GM19455 (cell line): Measurements from ENCODE around the gene CPNE8.

ENCODE experiments used
- ATAC-seq: cut with Tn5 transposase; IDR thresholded peaks from one replicate; pipeline ENCODE4 v1.9.1; 2021; ENCODE audit not compliant: unreplicated experiment

CPNE8 gene

DNA sequence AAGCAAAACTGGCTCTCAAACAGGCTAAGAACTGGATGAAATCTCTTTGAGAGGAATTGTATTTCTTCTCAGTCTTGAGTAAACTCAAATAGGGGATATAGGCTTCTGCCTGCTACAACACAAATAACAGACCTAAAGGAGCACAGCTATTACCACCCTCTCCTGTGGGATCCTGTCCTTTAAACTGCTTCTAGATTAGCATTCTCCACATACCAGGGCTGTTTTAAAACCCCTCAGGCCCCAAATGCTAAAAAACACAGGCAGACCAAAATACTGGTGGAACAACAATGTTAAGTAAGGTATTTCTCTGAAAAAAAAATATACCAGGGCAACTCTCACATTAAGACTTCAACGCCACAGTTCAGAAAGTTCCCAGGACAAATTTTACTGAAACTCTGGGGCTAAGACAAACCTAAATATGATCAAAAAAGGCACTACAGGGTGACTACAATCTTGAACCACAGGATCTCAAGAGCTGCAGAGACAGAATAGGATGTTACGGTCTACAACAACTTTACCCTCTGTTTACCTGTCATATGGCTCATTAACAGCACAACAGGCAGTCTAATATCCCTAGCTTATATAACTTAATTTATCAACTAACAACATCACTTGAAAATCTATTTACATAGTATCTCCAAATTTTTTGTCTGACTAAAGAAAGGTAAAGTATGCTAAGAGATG, 7.2 kb downstream of the CPNE8 start:
- ATAC-seq: no peak

DNA sequence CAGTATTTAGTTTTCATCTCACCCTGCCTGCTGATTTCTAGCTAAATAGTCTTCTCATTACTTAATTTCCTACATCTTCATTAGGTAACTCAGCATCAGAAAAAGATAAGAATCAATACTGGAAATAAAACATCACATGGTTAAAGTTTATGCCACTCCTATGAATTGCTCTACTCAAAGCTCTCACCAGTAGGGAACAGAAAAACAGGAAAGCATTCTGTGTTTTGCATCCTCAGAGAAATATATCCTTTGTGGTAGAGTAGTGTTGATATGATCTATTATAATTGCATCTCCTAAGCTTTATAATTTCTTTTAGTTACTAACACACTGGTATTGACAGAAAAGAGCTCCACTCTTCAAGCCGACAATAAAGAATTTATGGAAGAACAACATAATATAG, 9.9 kb downstream of the CPNE8 start:
- no peak for ATAC-seq

DNA sequence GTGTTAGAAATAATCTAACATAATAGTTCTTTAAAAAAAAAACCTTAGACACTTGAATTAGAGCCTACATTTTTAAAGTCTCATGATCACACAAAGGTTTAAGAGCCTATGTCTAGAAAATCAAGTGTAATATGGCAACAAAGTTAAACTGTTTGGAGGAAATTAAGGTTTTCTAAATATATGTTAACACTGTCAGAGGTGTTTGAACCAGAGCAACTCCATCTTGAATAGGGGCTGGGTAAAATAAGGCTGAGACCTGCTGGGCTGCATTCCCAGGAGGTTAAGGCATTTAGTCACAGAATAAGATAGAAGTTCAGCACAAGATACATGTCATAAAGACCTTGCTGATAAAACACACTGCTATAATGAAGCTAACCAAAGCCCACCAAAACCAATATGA, 12.4 kb downstream of the CPNE8 start:
- no peak for ATAC-seq

DNA sequence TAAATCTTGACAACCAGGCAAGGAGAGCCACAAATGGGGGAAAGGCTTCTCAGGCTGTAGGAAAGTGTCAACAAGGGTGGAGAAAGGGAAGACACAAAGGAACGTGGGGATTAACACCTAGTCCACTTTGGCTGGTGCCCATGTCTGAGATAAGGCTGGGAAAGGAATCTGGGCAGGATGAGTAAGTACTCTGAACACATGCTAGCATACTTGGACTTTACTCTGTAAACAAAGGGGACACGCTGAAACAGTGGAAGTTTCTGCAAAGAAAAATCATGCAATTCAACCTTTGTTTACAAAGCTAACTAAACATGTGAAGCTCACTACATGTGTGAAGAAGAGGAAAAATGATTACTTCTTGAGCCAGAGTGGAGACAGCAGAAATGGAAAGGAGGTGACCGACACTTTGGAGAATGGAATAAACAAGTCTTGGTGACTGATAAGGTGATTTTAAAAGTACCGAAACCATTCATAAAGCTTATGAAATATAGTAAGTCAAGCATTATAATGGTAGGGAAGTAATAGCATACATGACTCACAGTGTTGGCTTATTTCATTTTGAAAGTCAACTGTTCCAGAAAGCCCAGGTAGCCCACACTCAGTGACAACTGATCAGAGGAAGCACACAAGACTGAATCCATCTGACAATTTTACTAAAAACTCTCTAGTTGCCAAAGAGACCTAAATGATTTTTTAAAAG, 13.2 kb downstream of the CPNE8 start:
- no peak for ATAC-seq

DNA sequence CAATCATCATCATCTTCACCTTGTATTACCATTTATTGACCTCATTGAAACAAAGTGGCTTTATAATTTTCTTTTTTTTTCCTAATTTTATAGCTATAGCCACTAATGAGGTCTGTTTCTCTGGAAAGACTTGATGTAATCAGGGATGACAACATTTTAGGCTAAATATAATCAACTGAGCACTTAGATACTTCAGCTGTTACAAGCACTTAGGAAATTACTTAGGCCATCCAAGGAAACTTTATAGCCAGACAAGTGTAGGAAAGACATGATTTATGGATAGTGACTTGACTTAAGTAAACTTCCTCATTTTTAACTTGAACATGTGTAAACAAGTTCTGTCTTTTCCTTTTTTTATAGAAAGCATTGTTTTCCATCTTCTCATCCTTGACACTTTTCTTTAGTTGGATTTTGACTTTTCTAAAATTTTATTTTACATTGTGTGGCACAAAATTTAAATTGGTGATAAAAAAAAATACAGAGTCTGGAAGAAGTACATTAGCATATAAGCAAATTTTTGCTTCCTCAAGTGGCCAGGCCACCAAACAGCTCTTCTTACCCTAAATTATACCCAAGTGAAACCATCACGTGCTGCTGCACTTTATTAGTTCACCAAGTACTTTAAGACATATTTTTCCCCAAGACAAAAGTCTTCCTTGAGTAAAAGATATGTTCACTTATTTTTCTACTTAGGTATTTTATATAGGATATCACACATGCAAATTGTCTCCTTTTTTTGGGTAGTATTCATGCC, 15.1 kb downstream of the CPNE8 start:
- no peak for ATAC-seq

DNA sequence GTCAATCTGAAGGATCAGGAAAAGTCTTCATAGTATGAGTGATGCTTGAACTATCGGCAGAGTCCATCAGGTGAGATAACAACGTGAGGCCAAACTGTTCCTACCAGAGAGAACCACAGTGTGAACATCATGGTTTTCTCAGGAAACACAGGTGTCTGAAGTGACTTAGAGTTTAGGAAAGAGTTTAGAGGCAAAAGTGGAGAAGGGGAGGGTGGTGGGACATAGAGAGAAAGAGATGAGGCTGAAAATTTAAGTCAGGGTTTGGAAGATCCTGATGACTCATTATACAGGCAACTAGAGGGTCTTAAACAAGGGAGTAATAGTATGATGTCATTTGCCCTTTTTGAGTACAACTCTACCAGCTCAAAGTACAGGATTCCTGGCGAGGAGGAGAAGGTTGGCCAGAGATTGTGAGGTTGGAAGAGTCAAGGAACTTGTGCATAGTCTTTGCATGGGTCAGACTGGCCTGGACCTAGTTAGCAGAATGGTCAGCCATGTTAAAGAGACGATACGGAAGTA, 16.0 kb downstream of the CPNE8 start:
- no peak for ATAC-seq

DNA sequence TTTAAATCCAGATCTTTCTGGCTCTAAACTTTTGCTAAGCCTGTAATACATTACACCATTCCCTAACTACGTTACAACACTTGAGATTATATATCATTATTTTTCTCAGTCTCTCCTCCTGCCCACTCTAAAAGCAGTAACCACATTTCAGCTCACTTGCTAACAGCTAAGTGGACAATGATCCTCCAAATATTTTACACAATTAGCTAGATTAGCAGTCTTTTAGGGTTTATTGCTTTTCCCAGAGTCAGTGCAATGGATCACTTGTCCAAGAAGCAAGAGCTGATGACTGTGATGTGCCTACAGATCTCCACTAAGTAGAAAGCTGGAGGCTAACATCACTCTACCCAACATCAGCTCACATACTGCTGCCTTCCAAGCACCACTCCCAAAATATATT, 17.6 kb downstream of the CPNE8 start:
- no peak for ATAC-seq

DNA sequence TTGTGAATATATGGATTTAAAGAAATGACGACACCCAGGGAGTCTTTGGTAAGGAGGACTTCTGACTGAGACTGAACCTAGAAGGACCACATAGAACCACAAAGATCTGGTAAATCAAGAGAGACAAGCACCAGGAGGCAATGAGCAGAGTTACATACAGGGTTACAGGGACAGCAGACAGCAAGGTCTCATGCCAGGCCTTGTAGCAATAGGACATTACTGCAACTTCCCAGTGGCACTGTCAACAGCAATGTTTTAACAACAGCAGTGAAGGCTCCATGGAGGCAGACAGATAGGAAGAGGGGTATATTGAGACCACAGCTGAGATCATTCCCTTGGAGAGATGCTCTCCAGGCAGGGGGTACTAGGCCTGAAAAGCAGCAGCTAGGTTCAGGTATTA, 18.5 kb downstream of the CPNE8 start:
- ATAC-seq: no peak

DNA sequence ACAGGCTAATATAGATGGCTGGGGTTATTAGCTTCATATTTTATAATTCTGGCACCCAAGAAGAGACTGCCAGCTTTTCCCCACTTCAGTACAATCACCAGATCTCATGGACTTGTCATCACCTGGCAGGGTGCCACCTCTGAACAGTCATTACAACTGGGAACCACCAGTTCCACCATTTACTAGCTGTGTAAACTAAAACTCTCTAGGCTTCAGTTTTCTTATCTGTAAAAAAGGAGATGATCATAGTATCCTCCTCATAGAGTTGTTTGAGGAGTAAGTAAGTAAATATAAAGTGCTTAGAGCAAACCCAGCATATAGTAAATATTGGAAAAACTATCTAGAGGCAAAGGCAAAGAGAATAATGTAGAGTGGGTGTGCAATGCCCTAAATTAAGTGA, 19.3 kb downstream of the CPNE8 start:
- ATAC-seq: no peak

DNA sequence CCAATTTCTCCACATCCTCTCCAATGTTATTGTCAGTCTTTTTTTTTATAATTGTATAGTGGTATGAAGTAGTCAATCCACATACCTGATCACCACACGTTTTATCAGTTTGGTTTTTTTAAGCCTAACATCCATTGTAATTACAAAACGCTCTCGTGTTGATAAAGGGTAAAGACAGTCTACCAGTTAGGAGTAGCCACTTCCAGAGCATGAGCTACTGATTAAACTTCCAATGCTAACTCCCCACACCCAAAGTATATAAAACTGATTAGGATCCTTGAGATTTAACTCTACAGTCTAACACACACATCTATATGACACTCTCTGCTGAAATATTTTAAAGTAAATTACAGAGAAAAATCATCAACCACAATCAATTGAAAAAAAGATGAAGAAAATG, 20.7 kb downstream of the CPNE8 start:
- no peak for ATAC-seq

DNA sequence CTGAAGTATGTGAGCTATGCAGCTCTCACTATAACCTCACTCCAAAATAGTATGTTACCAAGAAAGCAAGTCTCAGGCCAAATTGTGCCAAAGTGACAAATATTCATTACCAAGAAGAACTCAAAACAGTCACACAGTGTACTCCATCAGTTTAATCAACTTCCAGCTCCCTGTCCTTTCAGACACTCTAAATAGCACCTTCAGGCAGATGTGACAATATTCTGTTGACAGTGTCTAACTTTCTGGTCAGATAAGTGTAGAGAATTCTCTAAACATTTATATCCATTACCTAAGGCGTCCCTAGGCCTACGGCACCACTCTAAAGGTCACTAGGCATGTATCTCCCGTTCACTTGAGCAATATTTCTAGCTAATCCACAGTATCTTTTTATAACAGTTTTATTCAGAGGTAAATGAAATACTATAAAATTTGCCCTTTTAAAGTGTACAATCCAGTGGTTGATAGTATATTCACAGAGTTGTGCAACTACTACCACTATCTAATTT, 21.7 kb downstream of the CPNE8 start:
- no peak for ATAC-seq

DNA sequence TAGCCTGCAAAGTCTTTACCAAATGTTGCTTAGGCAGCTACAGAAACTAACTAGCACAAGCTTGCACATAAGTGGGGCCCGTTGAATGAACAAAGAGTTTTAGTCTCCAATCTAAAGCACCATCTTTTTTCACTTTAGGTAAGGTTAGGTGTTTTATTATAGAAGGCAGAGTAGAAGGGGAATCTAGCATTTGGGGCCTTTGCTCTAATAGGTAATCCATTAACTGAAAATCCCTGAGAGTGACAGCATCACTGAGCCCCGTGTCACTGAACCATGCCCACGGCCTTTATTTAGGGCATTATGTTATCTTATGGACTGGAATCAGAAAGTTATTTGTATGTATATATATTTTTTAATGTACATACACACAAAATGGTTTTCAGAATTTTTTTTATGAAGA, 25.1 kb downstream of the CPNE8 start:
- no peak for ATAC-seq

DNA sequence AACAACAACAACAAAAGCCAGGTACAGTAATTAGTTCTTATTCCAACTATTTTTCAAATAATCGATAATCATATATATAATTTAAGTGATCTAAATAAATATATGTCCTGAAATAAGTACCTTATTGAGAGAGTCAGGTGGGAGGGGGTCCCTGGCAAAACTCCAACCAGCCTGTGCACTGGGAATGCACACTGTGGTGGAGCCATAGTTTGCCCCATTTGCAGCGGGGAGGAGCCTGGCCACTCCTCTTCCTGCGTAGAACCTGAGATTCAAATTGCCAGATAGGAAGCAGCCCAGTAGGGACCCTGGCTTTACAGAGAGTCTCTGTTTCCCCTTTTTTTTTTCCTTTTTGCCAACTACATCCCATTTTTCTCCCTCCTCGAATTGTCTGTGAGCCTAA, 26.4 kb downstream of the CPNE8 start:
- ATAC-seq: no peak

DNA sequence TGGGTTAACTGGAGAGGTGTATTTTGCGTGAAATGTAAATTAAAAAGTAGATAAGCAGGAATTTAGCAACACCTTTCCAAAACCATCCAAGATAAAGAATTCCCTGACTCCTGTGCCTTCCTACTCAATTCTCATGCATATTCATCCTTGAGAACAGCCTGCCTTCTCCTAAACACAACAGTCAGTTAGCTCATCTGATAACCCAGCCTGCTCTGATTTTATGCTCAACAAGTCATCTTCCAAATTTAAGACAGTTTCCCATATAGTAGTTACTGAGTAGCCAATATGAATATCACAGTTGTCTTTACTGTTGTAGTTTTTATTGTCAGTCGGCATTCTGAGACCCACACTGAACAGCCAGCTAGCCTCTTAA, 27.1 kb downstream of the CPNE8 start:
- ATAC-seq: no peak

DNA sequence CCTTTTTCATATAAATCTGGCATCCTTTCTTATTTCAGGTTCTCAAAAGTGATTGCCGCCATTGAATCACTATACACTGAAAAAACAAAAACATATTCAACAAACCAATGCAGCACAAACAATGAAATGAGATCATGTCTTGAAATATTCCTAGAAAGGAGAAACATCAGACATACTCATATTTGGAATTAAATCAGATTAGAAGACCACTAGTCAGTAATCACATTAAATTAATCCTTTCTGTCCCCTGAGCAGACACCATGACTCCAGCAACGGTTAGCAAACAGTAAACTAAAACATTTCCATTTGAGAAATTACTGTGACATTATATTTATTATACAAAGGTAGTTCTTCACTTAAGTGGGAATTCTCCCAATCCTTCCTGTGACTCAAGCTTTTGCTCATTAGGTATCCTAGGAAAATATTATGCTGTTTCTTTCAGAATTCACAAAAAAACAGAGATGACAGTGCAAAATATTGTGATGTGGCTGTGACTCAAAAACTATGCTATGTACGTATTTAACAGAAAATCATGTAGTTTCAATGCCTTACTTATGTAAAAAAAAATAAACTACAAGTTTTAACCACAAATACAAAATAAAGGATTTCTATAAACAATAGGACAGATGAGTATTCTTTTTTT, 29.7 kb downstream of the CPNE8 start:
- ATAC-seq: no peak

DNA sequence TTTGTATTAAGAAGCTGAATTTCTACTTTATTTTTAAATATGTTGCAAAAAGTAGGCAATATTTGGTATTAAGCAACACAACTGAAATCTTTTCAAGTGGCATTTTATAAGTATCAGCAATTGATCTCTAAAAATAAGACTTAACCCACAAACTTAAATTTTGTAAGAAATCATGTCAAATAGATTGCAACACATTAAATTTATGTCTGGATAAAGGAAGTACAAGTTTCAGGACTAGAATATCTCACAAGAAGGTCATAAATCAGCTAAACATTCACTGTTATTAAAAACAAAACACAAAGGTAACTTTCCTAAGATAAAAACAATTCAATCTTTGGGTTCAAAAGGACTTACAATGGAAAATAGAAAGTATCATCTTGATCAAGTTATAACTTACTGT, 32.8 kb downstream of the CPNE8 start:
- ATAC-seq: no peak

DNA sequence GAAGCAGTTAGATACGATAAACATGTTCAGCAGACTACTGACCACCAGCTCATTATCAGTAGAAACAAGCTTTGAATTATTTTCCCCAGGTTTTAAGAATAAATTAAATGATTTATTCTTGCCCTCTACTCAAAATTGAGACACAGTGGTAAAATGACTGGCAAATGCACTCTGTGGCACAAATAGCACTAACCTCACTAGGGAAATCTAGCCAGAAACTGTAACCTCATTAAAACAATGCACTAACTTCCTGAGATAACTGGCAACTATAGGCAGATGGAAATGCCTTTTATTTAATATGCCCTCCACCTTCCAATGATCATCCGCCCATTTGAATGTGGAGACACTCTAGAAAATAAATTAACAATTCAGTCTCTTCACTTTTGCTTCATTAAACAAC, 33.2 kb downstream of the CPNE8 start:
- ATAC-seq: no peak

DNA sequence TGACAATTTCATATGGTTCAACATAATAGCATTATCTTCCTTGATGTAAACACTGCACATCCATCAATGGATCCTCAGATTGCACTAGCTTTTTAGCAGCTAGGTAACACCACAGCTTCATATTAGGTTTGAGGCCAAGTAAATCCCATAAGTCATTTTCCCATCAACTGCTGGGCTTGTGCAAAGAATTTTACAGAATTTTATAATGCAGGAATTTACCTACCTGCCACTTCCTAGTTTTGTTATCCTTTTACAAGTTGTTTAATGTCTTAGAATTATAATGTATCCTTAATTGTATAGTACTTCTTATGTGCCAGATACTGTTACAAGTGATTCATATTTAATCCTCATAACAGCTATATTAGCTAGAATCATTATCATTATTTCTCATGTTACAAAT, 36.4 kb downstream of the CPNE8 start:
- ATAC-seq: no peak

DNA sequence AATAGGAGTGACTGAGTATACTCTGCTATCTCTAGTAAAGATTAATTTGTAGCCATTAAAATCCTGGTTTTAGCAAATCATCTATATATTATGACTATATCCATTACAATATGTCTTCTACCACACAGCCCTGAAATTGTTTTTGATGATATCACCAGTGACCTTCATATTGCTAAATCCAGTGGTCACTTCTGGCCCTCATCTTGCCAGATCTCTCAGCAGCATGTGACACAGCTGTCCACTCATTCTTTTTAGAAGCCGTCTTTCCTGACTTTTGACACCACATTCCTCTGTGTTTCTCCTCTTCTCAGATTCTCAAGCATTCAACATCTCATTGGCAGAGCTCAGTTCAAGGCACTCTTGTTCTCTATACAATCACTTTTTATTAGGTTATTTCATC, 54.9 kb downstream of the CPNE8 start:
- ATAC-seq: no peak

DNA sequence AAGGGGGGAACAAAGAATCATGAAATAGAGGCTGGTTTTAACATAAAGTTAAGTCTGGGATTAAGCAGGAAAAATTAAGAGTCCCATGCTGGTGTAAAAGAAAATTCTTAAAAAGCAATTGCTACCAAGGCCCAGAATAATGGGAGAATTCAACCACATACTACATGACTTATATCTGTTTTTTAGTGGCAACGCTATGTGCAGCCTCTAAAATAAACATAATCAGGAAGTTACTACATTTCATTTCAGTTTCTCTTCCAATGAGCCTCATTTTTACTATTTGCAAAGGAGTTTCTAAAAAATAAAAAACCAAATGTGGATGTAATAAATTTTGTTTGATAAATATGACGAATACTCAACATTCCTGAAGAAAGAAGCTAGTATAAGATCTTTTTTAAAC, 58.1 kb downstream of the CPNE8 start:
- no peak for ATAC-seq

DNA sequence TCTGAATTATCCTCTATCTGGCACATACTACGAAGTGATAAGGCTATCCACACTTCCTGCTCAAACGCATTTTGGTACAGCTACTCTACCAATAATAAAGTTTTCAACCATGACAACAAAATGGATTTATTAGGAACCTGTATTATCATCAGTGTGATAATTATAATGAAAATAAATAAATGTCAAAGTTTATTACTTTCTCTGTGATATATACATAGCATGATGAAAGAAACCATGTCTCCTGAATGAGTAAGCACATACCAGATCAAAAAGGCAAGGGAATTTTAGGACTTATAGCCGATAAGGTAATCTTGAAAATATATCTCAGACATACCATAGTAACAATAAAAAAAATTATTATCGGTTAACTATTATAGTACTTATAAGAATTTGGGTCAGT, 61.1 kb downstream of the CPNE8 start:
- no peak for ATAC-seq
